HepG2 (cell line): ENCODE results near the gene PTPN22. TPM values are rescaled to one million over a fixed set of nuclear protein-coding genes. Genes with fewer than 3 reads are reported as not detected.

ENCODE experiments used
- ARID5B ChIP-seq: IDR thresholded peaks from 2 replicates; pipeline ENCODE4 v1.4.0; 2020; ENCODE audit warnings: mild to moderate bottlenecking, missing genetic modification reagents
- DMAP1 ChIP-seq: IDR thresholded peaks from 2 replicates; pipeline ENCODE4 v1.6.1; 2016
- HDAC6 ChIP-seq: fragments of 200-600 bp; sonication (generic); IDR thresholded peaks from 2 replicates; pipeline ENCODE4 v1.7.0; 2017; ENCODE audit warnings: mild to moderate bottlenecking, antibody characterized with exemption, low read length, low read depth
- HMG20B ChIP-seq: conservative IDR thresholded peaks from 2 replicates; pipeline ENCODE4 v1.6.1; 2016; ENCODE audit warnings: missing genetic modification reagents, missing compliant biosample characterization
- KDM6A ChIP-seq: IDR thresholded peaks from 2 replicates; pipeline ENCODE4 v1.6.1; 2016; ENCODE audit warnings: low read depth
- NONO ChIP-seq, 2 experiments: fragments of 450-650 bp in 1 of 2; sonication (generic) in 1 of 2; formaldehyde crosslinking in 1 of 2; IDR thresholded peaks in 1 of 2; conservative IDR thresholded peaks in 1 of 2; 2 replicates each; pipeline versions ENCODE4 v1.6.1 to v1.8.0; 2017 to 2022; ENCODE audit warnings: mild to moderate bottlenecking in 1 of 2, missing genetic modification reagents in 1 of 2, moderate library complexity in 1 of 2
- PBX3 ChIP-seq: sonication (generic); formaldehyde crosslinking; IDR thresholded peaks from 2 replicates; pipeline ENCODE4 v1.8.1; 2023; ENCODE audit warnings: missing genetic modification reagents, inconsistent platforms, borderline replicate concordance
- REL ChIP-seq: sonication (generic); formaldehyde crosslinking; conservative IDR thresholded peaks from 2 replicates; pipeline ENCODE4 v1.8.0; 2022; ENCODE audit warnings: mild to moderate bottlenecking, missing genetic modification reagents, moderate library complexity
- SP5 ChIP-seq: IDR thresholded peaks from 2 replicates; pipeline ENCODE4 v1.6.1; 2016; ENCODE audit warnings: low read depth, borderline replicate concordance
- TBP ChIP-seq: sonication (generic); formaldehyde crosslinking; IDR thresholded peaks from 2 replicates; pipeline ENCODE4 v1.5.0; 2020; ENCODE audit warnings: missing genetic modification reagents
- ZMYM4 ChIP-seq: sonication (generic); formaldehyde crosslinking; IDR thresholded peaks from 2 replicates; pipeline ENCODE4 v1.8.1; 2023; ENCODE audit warnings: mild to moderate bottlenecking, missing genetic modification reagents
- ZNF275 ChIP-seq: sonication (generic); formaldehyde crosslinking; IDR thresholded peaks from 2 replicates; pipeline ENCODE4 v1.8.0; 2022; ENCODE audit warnings: missing genetic modification reagents, mild to moderate bottlenecking, inconsistent platforms, borderline replicate concordance
- ZNF280B ChIP-seq: sonication (generic); formaldehyde crosslinking; IDR thresholded peaks from 2 replicates; pipeline ENCODE4 v1.5.0; 2020; ENCODE audit warnings: missing genetic modification reagents, mild to moderate bottlenecking, borderline replicate concordance
- ZNF335 ChIP-seq: sonication (generic); formaldehyde crosslinking; IDR thresholded peaks from 2 replicates; pipeline ENCODE4 v1.4.0; 2020; ENCODE audit warnings: missing genetic modification reagents
- ZNF577 ChIP-seq: sonication (generic); formaldehyde crosslinking; IDR thresholded peaks from 2 replicates; pipeline ENCODE4 v1.4.0; 2020; ENCODE audit warnings: mild to moderate bottlenecking, low read depth, missing genetic modification reagents, borderline replicate concordance
- polyA plus RNA-seq, 8 experiments: library from polyadenylated mRNA; depleted of rRNA in 3 of 8; stranded (reverse) in 7 of 8; unstranded in 1 of 8; fragments of >200 nt; fragmentation: Illumina TruSeq in 4 of 8; extraction: Trizol in 4 of 8; gene quantifications; 2 replicates each; pipeline versions ENCODE4 v1.2.1 to v1.2.3, GENCODE V29; 2011 to 2016; ENCODE audit warnings: low read depth in 4 of 8, missing spikeins in 1 of 8, mixed read lengths in 1 of 8; ENCODE audit not compliant: insufficient read depth in 1 of 8
- total RNA-seq, 5 experiments: library from RNA; depleted of rRNA; stranded (reverse); fragments of >200 nt; fragmentation: Illumina TruSeq; extraction: Trizol; gene quantifications; 2 replicates each; pipeline ENCODE4 v1.2.3, GENCODE V29; 2016; ENCODE audit warnings: low read depth in 1 of 5

The PTPN22 gene
- total and polyA plus RNA-seq, 2 of the 13 experiments (the other 11 are each of a cell fraction or from before 2014, with no cell fraction given): not detected

GRCh38 chr1:113811888-113812660, 59.4 kb downstream of the PTPN22 start, which contains the start of gene RSBN1 (continued):
- TF ChIP-seq ZNF577 (CRISPR knock-in tag) (no peak), PBX3 (CRISPR knock-in tag) (no peak), NONO (IDR thresholded peaks at IDR 0.05) (no peak), NONO (CRISPR knock-in tag; conservative IDR thresholded peaks at IDR 0.05) (peak; percentile 79; the same call in 1 of the 2 replicates), SP5 (no peak), ZNF275 (CRISPR knock-in tag) (no peak), ZMYM4 (CRISPR knock-in tag) (peak; percentile 86), REL (CRISPR knock-in tag) (peak; percentile 58; the same call in 1 of the 2 replicates), ARID5B (CRISPR knock-in tag) (peak; percentile 31; the same call in 1 of the 2 replicates), HDAC6 (no peak), DMAP1 (CRISPR knock-in tag) (no peak; the same call in 1 of the 2 replicates), ZNF280B (0 out of 2 replicates have a peak, but pooled peaks have one; percentile 16), TBP (CRISPR knock-in tag) (0 out of 2 replicates have a peak, but pooled peaks have one; percentile 48), KDM6A (CRISPR knock-in tag) (no peak), ZNF335 (peak; percentile 71), HMG20B (no peak)
